IPS-18a (cell line): Measurements from ENCODE around the gene WFDC2.
"Not testable (repeated sequence)": the region's sequence is repeated elsewhere in the genome, so short reads cannot be mapped to it uniquely, and the experiment has no call there.

ENCODE experiments used
- H3K27ac ChIP-seq: one replicate; pipeline ENCODE4 v1.5.1; 2013; ENCODE audit warnings: low read length
- H3K27me3 ChIP-seq: one replicate; pipeline ENCODE4 v1.6.1; 2013; ENCODE audit warnings: mild to moderate bottlenecking, low read length; ENCODE audit not compliant: control insufficient read depth, insufficient read depth
- H3K36me3 ChIP-seq: one replicate; pipeline ENCODE4 v1.6.1; 2013; ENCODE audit warnings: low read depth, low read length; ENCODE audit not compliant: control insufficient read depth
- H3K4me1 ChIP-seq: one replicate; pipeline ENCODE4 v1.6.1; 2013; ENCODE audit warnings: low read depth, low read length; ENCODE audit not compliant: control insufficient read depth
- H3K4me3 ChIP-seq: one replicate; pipeline ENCODE4 v1.5.1; 2013; ENCODE audit warnings: low read length
- H3K9ac ChIP-seq: one replicate; pipeline ENCODE4 v1.6.1; 2013; ENCODE audit warnings: mild to moderate bottlenecking, low read length, moderate library complexity
- H3K9me3 ChIP-seq: one replicate; pipeline ENCODE4 v1.6.1; 2013; ENCODE audit warnings: low read depth, low read length; ENCODE audit not compliant: control insufficient read depth

Gene WFDC2

GRCh38 chr20:45472286-45472685 is 2.7 kb downstream of the WFDC2 start:
- H3K27ac ChIP-seq, H3K9ac ChIP-seq, H3K4me3 ChIP-seq, H3K4me1 ChIP-seq, H3K9me3 ChIP-seq, H3K36me3 ChIP-seq: not testable (repeated sequence)
- peaks cover 41% of the 10 kb centered on the region for H3K27me3 ChIP-seq

- not testable (repeated sequence) for H3K4me3 ChIP-seq, H3K4me1 ChIP-seq, H3K27me3 ChIP-seq, H3K36me3 ChIP-seq, H3K27ac ChIP-seq, H3K9me3 ChIP-seq, H3K9ac ChIP-seq
These were observed 8.1 kb downstream of the WFDC2 start for GRCh38 chr20:45477530-45478148.

- no peaks in the 10 kb centered on the region for H3K4me1 ChIP-seq
- no peak overlapping the region for H3K27ac ChIP-seq
- no peaks in the 10 kb centered on the region for H3K27me3 ChIP-seq
- H3K4me3 ChIP-seq, result no peak overlapping the region
- H3K36me3 ChIP-seq, result no peaks in the 10 kb centered on the region
- no peaks in the 10 kb centered on the region for H3K9me3 ChIP-seq
- H3K9ac ChIP-seq, result no peak overlapping the region
These were observed 10.3 kb downstream of the WFDC2 start for GRCh38 chr20:45479822-45480221.

GRCh38 chr20:45484676-45485075 is 15.1 kb downstream of the WFDC2 start:
- H3K9me3 ChIP-seq, result no peaks in the 10 kb centered on the region
- H3K27ac ChIP-seq, result no peak overlapping the region
- no peak overlapping the region for H3K4me3 ChIP-seq
- no peaks in the 10 kb centered on the region for H3K4me1 ChIP-seq
- no peaks in the 10 kb centered on the region for H3K36me3 ChIP-seq
- no peaks in the 10 kb centered on the region for H3K27me3 ChIP-seq
- H3K9ac ChIP-seq, result no peak overlapping the region

- no peaks in the 10 kb centered on the region for H3K36me3 ChIP-seq
- H3K4me3 ChIP-seq, result no peak overlapping the region
- no peaks in the 10 kb centered on the region for H3K9me3 ChIP-seq
- no peaks in the 10 kb centered on the region for H3K4me1 ChIP-seq
- H3K9ac ChIP-seq, result no peak overlapping the region
- no peaks in the 10 kb centered on the region for H3K27me3 ChIP-seq
- no peak overlapping the region for H3K27ac ChIP-seq
These were observed 15.8 kb downstream of the WFDC2 start for GRCh38 chr20:45485388-45485787.

- H3K27me3 ChIP-seq, result no peaks in the 10 kb centered on the region
- H3K9me3 ChIP-seq, result no peaks in the 10 kb centered on the region
- no peak overlapping the region for H3K9ac ChIP-seq
- no peaks in the 10 kb centered on the region for H3K36me3 ChIP-seq
- H3K27ac ChIP-seq, result no peak overlapping the region
- H3K4me3 ChIP-seq, result peak overlapping the region; percentile 21
- no peaks in the 10 kb centered on the region for H3K4me1 ChIP-seq
These were observed 17.7 kb downstream of the WFDC2 start for GRCh38 chr20:45487231-45487635.

- Histone ChIP-seq H3K4me1 (no peaks in the 10 kb centered on the region), H3K4me3 (no peak overlapping the region), H3K27me3 (no peaks in the 10 kb centered on the region), H3K27ac (no peak overlapping the region), H3K9ac (no peak overlapping the region), H3K36me3 (no peaks in the 10 kb centered on the region), H3K9me3 (no peaks in the 10 kb centered on the region)
These were observed 19.6 kb downstream of the WFDC2 start for GRCh38 chr20:45489083-45489531.

GRCh38 chr20:45495501-45495941 is 26.0 kb downstream of the WFDC2 start:
- H3K27me3 ChIP-seq, result no peaks in the 10 kb centered on the region
- no peak overlapping the region for H3K27ac ChIP-seq
- H3K9me3 ChIP-seq, result no peaks in the 10 kb centered on the region
- no peaks in the 10 kb centered on the region for H3K36me3 ChIP-seq
- no peak overlapping the region for H3K9ac ChIP-seq
- no peak overlapping the region for H3K4me3 ChIP-seq
- H3K4me1 ChIP-seq, result no peaks in the 10 kb centered on the region

GRCh38 chr20:45496166-45496565 is 26.6 kb downstream of the WFDC2 start:
- Histone ChIP-seq H3K4me1 (no peaks in the 10 kb centered on the region), H3K4me3 (no peak overlapping the region), H3K9ac (no peak overlapping the region), H3K9me3 (no peaks in the 10 kb centered on the region), H3K27ac (no peak overlapping the region), H3K27me3 (no peaks in the 10 kb centered on the region), H3K36me3 (no peaks in the 10 kb centered on the region)

GRCh38 chr20:45497971-45498494 is 28.5 kb downstream of the WFDC2 start:
- no peaks in the 10 kb centered on the region for H3K4me1 ChIP-seq
- no peaks in the 10 kb centered on the region for H3K27me3 ChIP-seq
- H3K36me3 ChIP-seq, result no peaks in the 10 kb centered on the region
- no peaks in the 10 kb centered on the region for H3K9me3 ChIP-seq
- no peak overlapping the region for H3K27ac ChIP-seq
- no peak overlapping the region for H3K4me3 ChIP-seq
- H3K9ac ChIP-seq, result no peak overlapping the region

- no peaks in the 10 kb centered on the region for H3K27me3 ChIP-seq
These were observed 30.5 kb downstream of the WFDC2 start for GRCh38 chr20:45500022-45500421.

GRCh38 chr20:45501600-45501999 is 32.0 kb downstream of the WFDC2 start:
- no peaks in the 10 kb centered on the region for H3K36me3 ChIP-seq
- no peak overlapping the region for H3K4me3 ChIP-seq
- H3K9me3 ChIP-seq, result no peaks in the 10 kb centered on the region
- H3K9ac ChIP-seq, result no peak overlapping the region
- no peaks in the 10 kb centered on the region for H3K27me3 ChIP-seq
- H3K27ac ChIP-seq, result no peak overlapping the region
- no peaks in the 10 kb centered on the region for H3K4me1 ChIP-seq

More at GRCh38 chr20:45500022-45500421, 30.5 kb downstream of the WFDC2 start:
- no peaks in the 10 kb centered on the region for H3K4me1 ChIP-seq
- no peaks in the 10 kb centered on the region for H3K36me3 ChIP-seq
- no peaks in the 10 kb centered on the region for H3K9me3 ChIP-seq
- no peak overlapping the region for H3K9ac ChIP-seq
- no peak overlapping the region for H3K4me3 ChIP-seq
- H3K27ac ChIP-seq, result no peak overlapping the region
